HG03521 (cell line): ENCODE measurements around the gene PDE4DIP.
"Not testable (repeated sequence)": the region's sequence is repeated elsewhere in the genome, so short reads cannot be mapped to it uniquely, and the experiment has no call there.

Source experiments
- ATAC-seq: cut with Tn5 transposase; IDR thresholded peaks from one replicate; pipeline ENCODE4 v1.9.1; 2021; ENCODE audit warnings: mild to moderate bottlenecking, moderate library complexity; ENCODE audit not compliant: unreplicated experiment

PDE4DIP gene

DNA sequence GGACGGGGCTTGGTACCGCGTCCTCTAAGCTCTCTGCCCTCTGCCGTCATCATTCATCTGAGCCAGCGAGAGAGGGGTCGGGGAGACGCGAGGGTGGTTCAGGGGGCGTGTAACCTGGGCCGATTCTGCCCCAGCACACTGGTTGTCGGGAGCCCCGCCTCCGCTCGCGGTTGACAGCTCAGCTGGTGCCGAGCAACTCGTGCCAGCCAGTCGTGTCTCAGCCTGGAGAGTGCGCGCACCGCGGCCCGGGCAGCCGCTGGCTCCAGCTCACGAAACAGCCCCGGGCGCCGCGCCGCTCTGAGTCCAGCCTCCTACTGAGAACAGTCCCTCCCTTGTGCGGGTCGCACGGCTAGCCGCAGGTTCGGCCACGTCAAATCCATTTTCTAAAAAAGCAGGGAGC is at the start of gene PDE4DIP:
Gene PDE4DIP (plus strand): TSS at position 209 of the 400 bp plus-strand sequence. CDS start 347 bp downstream, outside the sequence.
- ATAC-seq: not testable (repeated sequence)

DNA sequence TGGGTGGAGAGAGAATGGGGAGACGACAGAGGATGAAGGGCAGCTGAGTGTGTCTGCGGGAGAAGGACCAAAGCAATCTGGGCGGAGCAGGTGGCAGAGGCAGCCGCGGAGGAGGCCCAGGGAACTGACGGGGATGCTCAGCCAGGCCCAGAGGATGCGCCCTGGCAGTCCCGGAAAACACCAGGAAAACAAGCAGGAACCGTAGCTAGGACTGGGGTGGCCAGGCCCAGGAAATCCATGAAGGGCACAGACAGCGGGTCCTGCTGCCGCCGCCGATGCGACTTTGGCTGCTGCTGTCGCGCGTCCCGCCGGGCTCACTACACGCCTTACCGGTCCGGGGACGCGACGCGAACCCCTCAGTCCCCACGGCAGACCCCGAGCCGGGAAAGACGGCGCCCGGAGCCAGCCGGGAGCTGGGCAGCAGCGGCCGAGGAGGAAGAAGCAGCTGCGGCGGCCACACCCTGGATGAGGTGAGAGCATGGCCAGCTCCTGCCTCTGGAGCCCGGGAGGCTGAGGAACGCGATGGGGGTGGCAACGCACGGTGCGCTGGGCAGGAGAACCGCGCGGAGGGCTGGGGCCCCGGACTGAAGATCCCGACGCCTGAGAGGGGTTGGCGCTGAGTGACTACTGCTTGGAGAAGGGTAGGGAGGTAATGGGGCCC is 35.8 kb upstream of the PDE4DIP start:
- ATAC-seq: not testable (repeated sequence)

DNA sequence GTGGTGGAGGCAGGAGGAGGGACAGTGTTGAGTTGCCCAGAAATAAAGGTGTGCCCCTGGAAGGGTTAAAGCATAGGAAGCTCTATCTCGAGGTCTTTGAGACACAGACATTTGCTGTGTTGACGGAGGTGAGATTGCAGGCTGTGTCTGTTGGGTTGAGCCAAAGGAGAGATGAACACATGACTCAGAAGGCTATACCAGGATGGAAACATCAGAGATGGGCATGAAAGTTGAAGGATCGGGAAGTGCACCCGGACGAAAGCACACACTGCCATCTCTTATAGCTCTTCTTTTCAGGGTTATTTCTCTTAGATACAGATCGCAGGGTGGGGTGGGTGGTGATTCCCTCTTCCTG is 35.3 kb upstream of the PDE4DIP start:
- not testable (repeated sequence) for ATAC-seq

DNA sequence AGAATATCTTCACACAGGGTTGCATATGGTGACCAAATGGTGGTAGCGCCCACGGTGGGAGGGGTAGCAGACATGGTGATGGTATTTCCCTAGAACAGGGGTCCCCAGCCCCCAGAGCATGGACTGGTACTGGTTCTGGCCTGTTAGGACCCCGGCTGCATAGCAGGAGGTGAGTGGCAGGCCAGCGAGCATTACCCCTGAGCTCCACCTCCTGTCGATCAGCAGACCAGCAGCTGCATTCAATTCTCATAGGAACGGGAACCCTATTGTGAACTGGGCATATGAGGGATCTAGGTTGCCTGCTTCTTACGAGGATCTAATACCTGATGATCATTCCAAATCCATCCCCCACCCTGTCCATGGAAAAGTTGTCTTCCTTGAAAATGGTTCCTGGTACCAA is 22.0 kb upstream of the PDE4DIP start:
- not testable (repeated sequence) for ATAC-seq

DNA sequence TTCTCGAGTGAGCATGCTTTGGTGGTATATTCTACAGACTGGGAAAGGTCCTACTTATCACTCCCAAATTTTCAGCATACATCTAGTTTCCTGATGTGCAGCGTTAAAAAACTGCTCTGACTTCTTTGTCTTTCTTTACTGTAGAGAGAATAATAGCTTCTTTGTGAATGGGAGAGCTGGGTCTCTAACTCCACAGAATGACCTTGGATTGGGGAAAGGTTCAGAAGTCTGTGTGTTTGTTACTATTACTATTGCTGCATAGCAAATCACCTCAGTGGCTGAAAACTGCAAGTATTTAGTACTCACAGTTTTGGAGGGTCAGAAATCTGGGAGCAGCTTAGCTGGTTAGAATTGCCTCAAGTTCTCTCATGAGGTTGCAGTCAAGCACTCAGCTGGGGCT is 20.4 kb upstream of the PDE4DIP start:
- ATAC-seq: not testable (repeated sequence)

GRCh38 chr1:148825029-148825428 is 19.2 kb upstream of the PDE4DIP start:
- ATAC-seq: not testable (repeated sequence)

GRCh38 chr1:148828531-148828930 is 15.7 kb upstream of the PDE4DIP start:
- ATAC-seq: not testable (repeated sequence)

GRCh38 chr1:148828962-148829361 is 15.3 kb upstream of the PDE4DIP start:
- not testable (repeated sequence) for ATAC-seq

DNA sequence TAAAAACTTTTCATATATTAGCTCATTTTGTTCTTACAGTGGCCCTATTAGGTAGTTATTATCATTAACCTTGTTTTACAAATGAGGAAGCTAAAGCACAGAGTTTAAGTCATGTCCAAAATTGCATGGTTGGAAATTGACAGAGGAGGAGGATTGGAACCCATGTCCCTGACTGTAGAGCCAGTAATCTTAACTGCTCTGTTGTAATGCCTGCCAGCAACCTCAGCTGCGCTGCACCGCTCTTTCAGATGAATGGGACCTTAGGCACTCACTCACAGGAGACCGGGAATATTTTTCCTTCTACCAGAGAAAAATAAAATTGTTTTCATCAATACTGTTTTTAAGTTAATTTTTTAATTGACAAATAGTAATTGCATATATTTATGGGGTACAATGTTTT is 14.9 kb upstream of the PDE4DIP start:
- not testable (repeated sequence) for ATAC-seq

DNA sequence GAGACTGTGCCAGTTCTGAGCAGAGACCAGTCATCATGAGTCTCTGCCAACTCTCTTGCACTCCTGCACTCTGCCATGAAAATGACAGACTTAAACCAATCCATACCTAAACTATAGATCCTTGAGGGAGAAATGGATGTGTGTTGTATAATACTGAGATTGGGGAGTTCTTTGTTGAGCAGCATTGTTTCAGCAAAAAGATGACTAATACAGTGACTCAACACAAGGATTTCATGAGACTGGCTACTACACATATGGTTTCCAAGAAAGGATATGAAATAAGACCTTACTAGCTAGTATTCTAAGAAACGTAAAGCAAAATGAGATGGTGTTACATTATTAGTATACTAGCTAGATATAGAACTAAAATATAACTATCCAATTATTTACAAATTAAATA is 3.0 kb upstream of the PDE4DIP start:
- ATAC-seq: not testable (repeated sequence)

DNA sequence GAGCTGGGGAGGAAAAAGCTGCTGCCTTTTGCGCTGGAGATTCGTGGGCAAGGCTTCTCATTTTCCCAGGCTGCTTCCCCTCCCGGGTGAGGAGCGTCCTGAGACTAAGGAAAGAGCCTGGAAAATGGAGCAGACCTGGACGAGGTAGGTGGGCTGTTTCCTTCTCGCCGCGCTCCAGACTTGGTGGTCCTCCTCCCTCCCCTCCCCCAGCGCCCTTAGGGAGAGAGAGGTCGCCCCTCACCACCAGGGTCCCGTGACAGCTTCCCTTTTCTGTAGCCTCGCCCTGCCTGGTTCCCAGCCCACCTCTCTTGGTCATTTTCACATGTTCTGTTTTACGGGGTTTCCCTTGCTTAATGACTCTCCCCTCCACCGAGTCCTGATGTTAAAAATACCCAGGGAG is 423 bp downstream of the PDE4DIP start:
- not testable (repeated sequence) for ATAC-seq

DNA sequence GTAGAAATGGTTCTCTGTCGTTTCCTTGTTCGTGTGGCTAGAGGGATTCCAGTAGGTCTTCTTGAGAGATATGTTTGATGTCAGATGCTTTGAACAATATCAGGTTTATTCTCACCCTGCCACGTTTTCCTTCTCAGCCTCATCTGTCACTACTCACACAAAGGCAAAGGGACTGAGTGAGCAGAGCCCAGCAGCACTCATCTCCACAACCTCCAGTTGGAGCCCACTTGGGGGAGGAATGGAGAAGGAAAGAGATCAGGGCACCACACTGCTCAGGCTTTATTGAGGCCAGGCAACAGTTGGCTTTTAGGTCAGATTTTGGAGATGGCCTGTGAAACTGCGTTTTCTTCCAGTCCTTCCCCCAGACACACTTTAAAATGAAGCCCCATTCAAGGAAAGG is 840 bp downstream of the PDE4DIP start:
- ATAC-seq: not testable (repeated sequence)

DNA sequence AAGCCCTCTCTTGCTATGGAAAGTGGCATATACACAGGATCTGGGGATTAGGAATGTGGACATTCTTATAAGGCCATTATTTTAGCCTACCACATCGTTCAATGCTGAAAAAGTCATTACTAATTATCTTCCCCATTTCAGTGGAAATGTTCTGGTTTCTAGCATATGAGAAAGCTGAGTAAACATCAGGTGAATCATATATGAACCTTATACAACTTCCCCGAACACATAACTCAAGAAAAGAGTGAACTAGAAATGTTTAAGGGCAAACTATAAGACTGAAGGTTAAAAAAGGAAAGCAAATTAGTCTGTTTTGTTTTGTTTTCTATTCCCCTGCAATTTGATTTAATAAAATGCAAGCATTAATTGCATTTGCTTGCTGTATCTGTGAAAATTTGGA is 6.1 kb downstream of the PDE4DIP start:
- ATAC-seq: not testable (repeated sequence)

- ATAC-seq: not testable (repeated sequence)
These were observed 6.6 kb downstream of the PDE4DIP start for GRCh38 chr1:148850840-148851239.

DNA sequence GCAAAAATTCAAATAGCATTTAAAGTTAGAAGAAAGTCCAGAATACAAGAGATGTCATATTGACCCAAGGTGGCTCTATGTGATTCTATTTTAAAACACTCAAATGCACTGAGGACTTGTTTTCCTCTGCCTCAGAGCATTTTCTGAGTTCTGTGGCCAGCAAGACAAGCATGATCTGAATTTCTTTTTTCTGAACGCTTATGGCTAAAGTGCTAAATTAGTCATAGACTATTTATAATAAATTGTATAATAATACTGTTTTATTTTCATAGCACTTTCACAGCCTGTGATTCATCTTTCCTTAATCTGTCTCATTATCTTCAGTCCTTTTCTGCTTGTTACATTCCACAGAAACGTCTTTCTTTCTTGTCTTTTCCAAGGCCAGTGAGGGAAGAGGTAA is 7.5 kb downstream of the PDE4DIP start:
- not testable (repeated sequence) for ATAC-seq

- ATAC-seq: not testable (repeated sequence)
These were observed 9.1 kb downstream of the PDE4DIP start for GRCh38 chr1:148853363-148853762.

DNA sequence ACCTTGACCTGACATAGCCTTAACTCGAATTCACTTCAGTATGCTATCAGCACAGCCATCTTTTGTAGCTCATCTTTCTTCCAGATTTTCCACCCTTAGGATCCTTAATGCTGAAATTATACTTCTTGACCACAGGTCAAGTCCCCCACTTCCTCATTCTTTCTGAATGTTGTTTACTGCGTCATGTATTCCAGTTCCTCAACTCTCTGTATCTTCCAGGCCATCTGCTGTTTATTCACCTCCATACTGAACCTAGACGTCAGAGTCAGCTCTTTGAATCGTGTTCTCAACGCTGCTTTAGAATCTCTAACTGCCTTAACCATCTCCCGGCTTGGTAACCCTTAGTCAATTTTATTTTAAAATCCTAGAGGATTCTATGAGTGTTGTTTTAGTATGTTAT is 9.8 kb downstream of the PDE4DIP start:
- not testable (repeated sequence) for ATAC-seq

DNA sequence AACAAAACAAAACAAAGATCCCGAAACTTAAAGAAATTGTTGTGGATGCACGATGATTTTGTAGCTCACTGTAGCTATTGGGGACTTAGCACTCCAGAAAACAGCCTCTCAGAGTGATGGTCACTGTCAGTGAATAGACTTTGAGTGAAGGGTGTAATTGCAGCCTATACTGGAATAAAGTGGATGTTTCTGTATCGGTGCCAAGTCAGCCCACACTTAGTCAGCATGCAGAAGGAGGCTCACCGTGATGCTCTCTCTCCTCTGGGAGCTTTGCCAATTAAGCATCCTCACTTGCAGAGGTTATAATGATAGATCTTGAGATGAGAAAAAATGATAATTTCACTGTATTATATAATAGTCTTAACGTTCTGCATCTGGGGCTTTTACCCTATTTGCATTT is 11.1 kb downstream of the PDE4DIP start:
- ATAC-seq: not testable (repeated sequence)

- not testable (repeated sequence) for ATAC-seq
These were observed 15.8 kb downstream of the PDE4DIP start for GRCh38 chr1:148860049-148860448.

- ATAC-seq: not testable (repeated sequence)
These were observed 16.5 kb downstream of the PDE4DIP start for GRCh38 chr1:148860579-148861259.

GRCh38 chr1:148862590-148862989 is 18.4 kb downstream of the PDE4DIP start:
- ATAC-seq: not testable (repeated sequence)

GRCh38 chr1:148868924-148869633 is 24.9 kb downstream of the PDE4DIP start:
- not testable (repeated sequence) for ATAC-seq
